ENCODE data around the gene AHI1.
"Not testable (repeated sequence)": the region's sequence is repeated elsewhere in the genome, so short reads cannot be mapped to it uniquely, and the experiment has no call there.

Gene AHI1

GRCh38 chr6:135380793-135381192 lies 116.7 kb downstream of the AHI1 start:
- no peak for TF ChIP-seq CTCF (IDR thresholded peaks at IDR 0.05; ENCODE audit: extremely low read depth, missing control alignments)
- DNase-seq (ENCODE audit: low spot score), result no peak

GRCh38 chr6:135379647-135380046 lies 117.9 kb downstream of the AHI1 start:
- no peak for TF ChIP-seq CTCF (IDR thresholded peaks at IDR 0.05; ENCODE audit: extremely low read depth, missing control alignments)
- no peak for DNase-seq (ENCODE audit: low spot score)

GRCh38 chr6:135372758-135373157 lies 124.8 kb downstream of the AHI1 start:
- no peak for DNase-seq (ENCODE audit: low spot score)
- no peak for TF ChIP-seq CTCF (IDR thresholded peaks at IDR 0.05; ENCODE audit: extremely low read depth, missing control alignments)

GRCh38 chr6:135363622-135364021 lies 133.9 kb downstream of the AHI1 start:
- not testable (repeated sequence) for DNase-seq (ENCODE audit: low spot score)

GRCh38 chr6:135362124-135362523 lies 135.4 kb downstream of the AHI1 start:
- no peak for TF ChIP-seq CTCF (IDR thresholded peaks at IDR 0.05; ENCODE audit: extremely low read depth, missing control alignments)
- DNase-seq (ENCODE audit: low spot score), result no peak

- TF ChIP-seq CTCF (IDR thresholded peaks at IDR 0.05; ENCODE audit: extremely low read depth, missing control alignments), result no peak
- no peak for DNase-seq (ENCODE audit: low spot score)
These were observed 137.3 kb downstream of the AHI1 start for GRCh38 chr6:135360222-135360621.

GRCh38 chr6:135358985-135359384 lies 138.6 kb downstream of the AHI1 start:
- no peak for DNase-seq (ENCODE audit: low spot score)
- TF ChIP-seq CTCF (IDR thresholded peaks at IDR 0.05; ENCODE audit: extremely low read depth, missing control alignments), result no peak

GRCh38 chr6:135358251-135358821 lies 139.2 kb downstream of the AHI1 start:
- no peak for TF ChIP-seq CTCF (IDR thresholded peaks at IDR 0.05; ENCODE audit: extremely low read depth, missing control alignments)
- DNase-seq (ENCODE audit: low spot score), result no peak
